ENCODE measurements around the gene PDE4B. TPM values are rescaled to one million over a fixed set of nuclear protein-coding genes. Genes with fewer than 3 reads are reported as not detected.

The PDE4B gene
- total and polyA plus RNA-seq, 7 donors: 4.1 to 191 (median 16.3) TPM

DNA sequence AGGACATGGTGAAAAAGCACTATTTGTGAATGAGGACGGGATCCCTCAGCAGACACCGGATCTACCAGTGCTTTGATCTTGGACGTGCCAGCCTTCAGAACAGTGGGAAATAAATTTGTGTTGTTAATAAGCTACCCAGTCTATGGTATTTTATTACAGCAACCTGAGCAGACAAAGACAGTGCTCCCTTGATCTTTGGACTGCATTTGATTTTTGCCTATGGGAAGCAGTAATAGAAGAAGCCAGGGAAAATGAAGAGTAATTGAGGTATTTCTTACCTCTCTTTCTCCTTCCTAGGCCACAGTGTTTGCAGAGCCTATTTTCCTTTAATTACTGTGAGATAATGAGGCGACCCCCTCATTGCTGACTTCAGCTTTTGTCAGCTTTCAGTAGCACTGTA lies 87.9 kb downstream of the PDE4B start:
- Histone ChIP-seq H3K4me1 (no peaks in the 10 kb centered on the region), H3K9me3 (no peaks in the 10 kb centered on the region), H3K36me3 (ENCODE audit: insufficient read depth in 1 of 2, low read depth in 1 of 2) (no peaks in the 10 kb centered on the region), H3K27me3 (ENCODE audit: insufficient read depth in 3 of 3, low read length in 2 of 3) (no peaks in the 10 kb centered on the region), H3K27ac (no peak overlapping the region), H3K4me3 (no peak overlapping the region)
- no peak for DNase-seq
- no peak for ATAC-seq
- 37 to 47% (median 45%) methylated on average over 4 of the region's 4 CpGs for WGBS, 3 donors
- intact Hi-C loops (cut with DNase I): no loop called here
- TF ChIP-seq, protein P1, sequence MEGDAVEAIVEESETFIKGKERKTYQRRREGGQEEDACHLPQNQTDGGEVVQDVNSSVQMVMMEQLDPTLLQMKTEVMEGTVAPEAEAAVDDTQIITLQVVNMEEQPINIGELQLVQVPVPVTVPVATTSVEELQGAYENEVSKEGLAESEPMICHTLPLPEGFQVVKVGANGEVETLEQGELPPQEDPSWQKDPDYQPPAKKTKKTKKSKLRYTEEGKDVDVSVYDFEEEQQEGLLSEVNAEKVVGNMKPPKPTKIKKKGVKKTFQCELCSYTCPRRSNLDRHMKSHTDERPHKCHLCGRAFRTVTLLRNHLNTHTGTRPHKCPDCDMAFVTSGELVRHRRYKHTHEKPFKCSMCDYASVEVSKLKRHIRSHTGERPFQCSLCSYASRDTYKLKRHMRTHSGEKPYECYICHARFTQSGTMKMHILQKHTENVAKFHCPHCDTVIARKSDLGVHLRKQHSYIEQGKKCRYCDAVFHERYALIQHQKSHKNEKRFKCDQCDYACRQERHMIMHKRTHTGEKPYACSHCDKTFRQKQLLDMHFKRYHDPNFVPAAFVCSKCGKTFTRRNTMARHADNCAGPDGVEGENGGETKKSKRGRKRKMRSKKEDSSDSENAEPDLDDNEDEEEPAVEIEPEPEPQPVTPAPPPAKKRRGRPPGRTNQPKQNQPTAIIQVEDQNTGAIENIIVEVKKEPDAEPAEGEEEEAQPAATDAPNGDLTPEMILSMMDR (IDR thresholded peaks at IDR 0.05): no peak

DNA sequence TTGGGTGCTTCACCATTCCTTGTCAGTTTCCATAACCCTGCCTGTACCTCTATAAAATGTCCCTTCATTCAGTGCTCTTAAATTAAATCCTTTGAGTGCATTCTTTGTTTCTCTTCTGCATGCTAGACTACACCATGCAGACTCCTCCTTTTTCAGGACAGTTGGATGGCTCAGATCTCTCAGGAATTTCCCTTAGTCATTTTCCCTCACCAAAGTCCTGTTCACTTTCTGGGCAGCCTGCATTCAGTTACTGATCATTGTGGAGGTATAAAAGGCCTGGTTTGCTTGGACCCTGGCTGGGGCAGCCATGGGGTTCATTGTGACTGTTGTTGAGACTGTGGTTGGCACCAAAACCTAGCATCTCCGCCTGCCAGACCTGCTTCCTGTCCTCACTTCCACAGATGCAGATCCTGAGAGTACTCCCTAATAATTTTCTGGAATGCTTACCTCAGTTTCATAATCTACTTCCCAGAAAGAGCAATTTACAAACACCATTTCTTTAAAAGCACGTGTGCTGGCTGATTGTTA lies 88.4 kb downstream of the PDE4B start:
- DNase-seq (no peak), ATAC-seq (no peak)
- Histone ChIP-seq H3K36me3 (ENCODE audit: insufficient read depth in 1 of 2, low read depth in 1 of 2) (no peaks in the 10 kb centered on the region), H3K4me1 (no peaks in the 10 kb centered on the region), H3K27ac (no peak overlapping the region), H3K9me3 (no peaks in the 10 kb centered on the region), H3K27me3 (ENCODE audit: insufficient read depth in 3 of 3, low read length in 2 of 3) (no peaks in the 10 kb centered on the region), H3K4me3 (no peak overlapping the region)
- 37 to 53% (median 43%) methylated on average over 2 of the region's 2 CpGs for WGBS, 3 donors
- TF ChIP-seq, protein P1 (IDR thresholded peaks at IDR 0.05): no peak
- intact Hi-C loops (cut with DNase I): no loop called here

DNA sequence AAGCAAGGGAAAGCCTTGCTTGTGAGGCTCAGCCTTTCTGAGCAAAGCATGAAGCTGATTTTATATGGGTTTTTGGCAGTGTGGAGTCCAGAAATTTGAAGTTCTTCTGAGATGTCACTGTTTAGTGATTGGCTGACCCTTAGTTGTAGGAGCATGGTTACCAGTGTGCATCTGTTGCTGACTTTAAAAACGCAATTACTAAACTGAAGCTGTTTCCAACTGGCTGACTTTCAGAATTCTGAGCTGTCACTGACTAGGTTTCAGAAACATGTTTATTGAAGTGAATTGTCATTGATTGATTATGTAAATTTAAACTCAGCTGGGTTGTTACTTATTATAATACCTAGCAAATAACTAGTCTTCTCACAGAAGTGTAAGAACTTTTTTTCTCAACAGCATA lies 89.4 kb downstream of the PDE4B start:
- no peak for DNase-seq
- no peak overlapping the region for H3K4me3 ChIP-seq
- H3K4me1 ChIP-seq: no peaks in the 10 kb centered on the region
- H3K27me3 ChIP-seq (ENCODE audit: insufficient read depth in 3 of 3, low read length in 2 of 3): no peaks in the 10 kb centered on the region
- WGBS, 3 donors: 20 to 36% (median 28%) methylated on average over 1 of the region's 1 CpG
- intact Hi-C loops (cut with DNase I): no loop called here
- no peak for ATAC-seq
- no peaks in the 10 kb centered on the region for H3K9me3 ChIP-seq
- H3K36me3 ChIP-seq (ENCODE audit: insufficient read depth in 1 of 2, low read depth in 1 of 2): no peaks in the 10 kb centered on the region
- H3K27ac ChIP-seq: no peak overlapping the region
- TF ChIP-seq, protein P1 (IDR thresholded peaks at IDR 0.05): no peak

DNA sequence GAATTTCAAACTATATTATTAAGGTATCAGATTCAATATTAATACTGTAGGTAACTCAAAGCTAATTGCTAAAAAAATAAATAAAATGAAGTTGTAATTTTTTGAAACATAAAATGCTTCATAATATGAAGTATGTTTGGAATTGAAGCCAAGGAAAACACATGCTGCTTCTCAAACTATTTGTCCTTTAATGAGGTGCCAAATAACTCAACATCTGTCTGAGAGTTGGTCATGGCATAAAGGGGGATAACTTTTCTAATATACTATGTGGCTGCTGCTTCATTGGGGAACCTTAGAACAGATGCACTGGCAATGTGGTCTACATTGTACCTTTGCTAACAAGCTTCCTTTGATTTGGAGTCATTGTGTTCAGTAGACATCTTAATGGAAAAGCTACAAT lies 96.7 kb downstream of the PDE4B start:
- H3K9me3 ChIP-seq: no peaks in the 10 kb centered on the region
- H3K27me3 ChIP-seq (ENCODE audit: insufficient read depth in 3 of 3, low read length in 2 of 3): no peaks in the 10 kb centered on the region
- H3K4me3 ChIP-seq: no peak overlapping the region
- intact Hi-C loops (cut with DNase I): no loop called here
- H3K36me3 ChIP-seq (ENCODE audit: insufficient read depth in 1 of 2, low read depth in 1 of 2): no peaks in the 10 kb centered on the region
- H3K4me1 ChIP-seq: no peaks in the 10 kb centered on the region
- DNase-seq (no peak), ATAC-seq (no peak)
- no peak overlapping the region for H3K27ac ChIP-seq
- TF ChIP-seq, protein P1 (IDR thresholded peaks at IDR 0.05): no peak

DNA sequence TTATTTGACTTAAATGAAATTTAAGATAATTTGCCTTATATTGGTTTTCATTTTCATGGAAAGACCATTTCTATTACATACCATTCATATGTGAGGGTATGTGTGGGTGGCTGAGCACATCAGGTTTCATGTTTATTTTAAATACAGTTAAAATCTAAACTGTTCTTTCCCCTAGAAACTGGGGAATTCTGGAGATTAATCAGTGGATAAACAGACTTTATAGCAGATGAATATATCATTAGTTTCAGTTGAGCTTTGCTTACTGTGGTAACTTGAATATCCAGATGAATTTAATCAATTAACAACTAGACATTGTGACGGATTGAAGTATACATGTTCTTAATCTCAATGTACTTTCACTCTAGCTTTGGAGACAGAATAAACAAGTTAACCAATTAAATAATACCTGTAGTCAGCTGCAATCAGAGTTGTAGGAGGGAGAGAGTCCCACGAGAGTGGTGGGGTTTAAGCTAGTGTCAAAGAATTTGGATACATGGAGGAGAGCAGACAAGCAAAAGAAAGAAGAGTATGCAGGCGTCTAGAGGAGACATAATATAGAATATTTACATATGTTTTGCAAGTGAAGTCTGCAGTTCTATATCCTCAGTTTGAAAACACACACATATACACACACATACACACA lies 97.6 kb downstream of the PDE4B start:
- Histone ChIP-seq H3K36me3 (ENCODE audit: insufficient read depth in 1 of 2, low read depth in 1 of 2) (no peaks in the 10 kb centered on the region), H3K9me3 (no peaks in the 10 kb centered on the region), H3K27ac (no peak overlapping the region), H3K4me1 (no peaks in the 10 kb centered on the region), H3K27me3 (ENCODE audit: insufficient read depth in 3 of 3, low read length in 2 of 3) (no peaks in the 10 kb centered on the region), H3K4me3 (no peak overlapping the region)
- no peak for DNase-seq
- WGBS, 3 donors: 25 to 36% (median 35%) methylated on average over 3 of the region's 3 CpGs
- intact Hi-C loops (cut with DNase I): no loop called here
- no peak for ATAC-seq
- TF ChIP-seq, protein P1 (IDR thresholded peaks at IDR 0.05): no peak

Measured in psoas muscle (tissue), 8 donors.